HG03575 (cell line): ENCODE data around the gene ZNF692.
"Not testable (repeated sequence)": the region's sequence is repeated elsewhere in the genome, so short reads cannot be mapped to it uniquely, and the experiment has no call there.

Experiments used
- ATAC-seq: cut with Tn5 transposase; IDR thresholded peaks from one replicate; pipeline ENCODE4 v1.9.1; 2021; ENCODE audit not compliant: unreplicated experiment, insufficient number of reproducible peaks, low FRiP score; ENCODE audit errors: extremely low read depth

Gene ZNF692

DNA sequence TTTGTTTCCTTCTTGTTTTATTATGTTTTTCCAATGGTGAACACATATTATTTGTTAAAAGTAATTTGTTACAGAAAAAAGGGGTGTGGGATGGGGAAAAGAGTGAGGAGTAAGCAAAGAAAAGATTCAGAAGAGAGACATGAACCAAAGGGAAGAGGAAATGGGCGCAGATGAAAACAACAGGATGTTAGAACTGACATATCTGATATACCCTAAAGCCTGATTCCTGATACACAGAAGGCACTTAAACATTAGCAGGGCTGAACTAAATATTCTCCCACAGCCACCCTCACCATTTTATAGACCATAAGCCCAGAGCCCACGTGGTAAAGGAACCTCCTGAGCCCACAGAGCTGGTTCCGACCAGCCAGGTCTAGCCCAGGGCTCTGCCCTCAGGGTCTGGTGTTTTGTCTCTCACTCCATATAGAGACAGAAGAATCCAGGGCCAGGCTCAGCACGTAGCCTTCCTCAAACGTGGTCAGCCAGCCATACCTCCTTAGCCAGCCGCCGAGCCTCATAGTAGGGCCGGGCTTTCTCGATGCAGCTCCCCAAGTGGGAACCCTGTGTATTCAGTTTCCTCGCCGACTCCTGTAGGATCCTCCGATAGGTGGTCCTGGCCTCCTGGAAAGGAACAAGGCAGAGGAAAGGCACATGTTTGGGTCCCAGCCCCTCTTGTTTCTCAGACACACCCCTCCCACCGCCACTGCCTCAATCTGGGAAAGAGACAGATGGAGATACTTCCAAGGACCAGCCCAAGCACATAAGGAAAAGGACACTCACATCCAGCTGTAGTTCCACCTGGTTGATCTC lies 42.6 kb downstream of the ZNF692 start:
- ATAC-seq = no peak

GRCh38 chr1:248815407-248816034 lies 43.4 kb downstream of the ZNF692 start:
- ATAC-seq = no peak

- ATAC-seq = no peak
Measured at GRCh38 chr1:248814351-248814750, 44.5 kb downstream of the ZNF692 start.

- no peak for ATAC-seq
Measured at GRCh38 chr1:248813546-248813945, 45.3 kb downstream of the ZNF692 start.

DNA sequence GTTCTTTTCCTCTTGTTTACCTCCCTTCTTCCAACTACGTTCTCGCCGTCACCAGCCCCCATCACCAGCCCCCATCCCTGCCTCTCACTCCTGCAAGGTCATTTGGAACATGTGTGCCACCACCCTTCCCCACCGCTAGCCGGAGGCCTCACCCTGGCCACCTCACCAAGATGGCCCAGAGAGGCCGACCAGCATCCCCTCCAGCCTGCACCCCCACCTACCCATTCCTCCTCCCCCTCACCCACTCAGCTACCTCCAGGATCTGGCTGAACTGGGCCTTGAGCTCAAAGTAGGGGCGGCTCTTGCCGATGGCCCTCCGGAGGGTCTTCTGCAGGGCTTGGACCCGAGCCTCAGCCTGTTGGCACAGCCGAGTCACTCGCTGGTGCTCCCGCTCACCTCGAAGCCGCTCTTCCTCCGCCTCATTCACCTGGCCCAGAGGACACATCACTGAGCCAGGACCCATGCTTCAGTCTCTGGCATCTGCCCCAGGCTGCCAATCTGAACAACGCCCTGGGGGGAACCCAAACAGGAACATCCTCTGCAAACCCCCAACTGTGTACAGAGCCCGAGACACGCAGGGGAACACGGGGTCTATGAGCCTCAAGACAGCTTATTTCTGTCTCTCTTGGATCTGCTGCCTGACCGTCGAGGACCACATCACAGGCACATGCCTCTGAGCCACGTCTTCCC lies 46.0 kb downstream of the ZNF692 start:
- ATAC-seq = no peak

DNA sequence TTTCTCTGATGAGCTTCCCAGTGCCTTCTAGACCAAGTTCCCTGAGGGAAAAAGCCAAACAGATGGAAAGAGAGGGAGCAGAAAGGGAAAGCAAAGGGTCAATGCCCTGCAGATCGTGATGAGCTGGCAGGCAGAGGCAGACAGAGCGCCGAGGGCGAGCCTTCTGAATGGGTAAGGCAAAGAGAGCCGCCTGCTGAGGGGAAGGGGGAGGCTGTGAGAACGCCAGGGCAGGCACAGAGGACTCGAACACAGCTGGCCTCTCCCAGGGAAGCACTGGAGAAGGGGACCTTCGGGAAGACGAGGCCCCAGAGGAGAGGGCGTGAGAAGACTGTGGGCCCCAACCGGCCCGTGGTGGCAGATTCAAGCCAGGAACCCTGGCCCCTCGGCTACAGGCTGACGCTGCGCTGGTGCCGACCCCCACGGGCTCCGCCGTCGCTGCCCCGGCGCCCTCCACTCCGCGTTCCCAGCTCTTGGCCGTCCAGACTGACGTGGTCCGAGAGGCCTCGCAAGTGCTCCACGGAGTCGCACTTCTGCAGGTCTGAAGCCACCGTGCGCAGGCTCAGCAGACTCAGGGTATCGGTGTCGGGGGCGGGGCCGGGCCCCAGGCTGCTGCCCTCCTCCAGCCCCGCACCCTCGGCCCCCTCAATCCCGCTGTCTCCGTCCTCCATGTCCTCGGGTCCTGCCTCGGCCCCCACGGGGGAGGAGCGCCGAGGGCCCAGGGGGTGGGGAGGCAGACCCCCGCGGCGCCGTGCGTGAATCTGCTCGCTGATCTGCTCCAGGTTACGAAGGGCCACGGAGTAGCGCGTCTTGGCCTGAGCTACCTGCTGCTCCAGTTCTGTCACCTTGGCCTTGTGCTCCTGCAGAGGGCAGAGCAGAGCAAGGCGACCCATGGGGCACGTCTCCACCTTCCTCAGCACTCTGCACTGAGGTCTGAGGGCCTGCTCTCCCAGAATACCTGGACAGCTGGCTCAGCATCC lies 47.1 kb downstream of the ZNF692 start:
- ATAC-seq = no peak

GRCh38 chr1:248810727-248811513 lies 48.0 kb downstream of the ZNF692 start:
- ATAC-seq = no peak

DNA sequence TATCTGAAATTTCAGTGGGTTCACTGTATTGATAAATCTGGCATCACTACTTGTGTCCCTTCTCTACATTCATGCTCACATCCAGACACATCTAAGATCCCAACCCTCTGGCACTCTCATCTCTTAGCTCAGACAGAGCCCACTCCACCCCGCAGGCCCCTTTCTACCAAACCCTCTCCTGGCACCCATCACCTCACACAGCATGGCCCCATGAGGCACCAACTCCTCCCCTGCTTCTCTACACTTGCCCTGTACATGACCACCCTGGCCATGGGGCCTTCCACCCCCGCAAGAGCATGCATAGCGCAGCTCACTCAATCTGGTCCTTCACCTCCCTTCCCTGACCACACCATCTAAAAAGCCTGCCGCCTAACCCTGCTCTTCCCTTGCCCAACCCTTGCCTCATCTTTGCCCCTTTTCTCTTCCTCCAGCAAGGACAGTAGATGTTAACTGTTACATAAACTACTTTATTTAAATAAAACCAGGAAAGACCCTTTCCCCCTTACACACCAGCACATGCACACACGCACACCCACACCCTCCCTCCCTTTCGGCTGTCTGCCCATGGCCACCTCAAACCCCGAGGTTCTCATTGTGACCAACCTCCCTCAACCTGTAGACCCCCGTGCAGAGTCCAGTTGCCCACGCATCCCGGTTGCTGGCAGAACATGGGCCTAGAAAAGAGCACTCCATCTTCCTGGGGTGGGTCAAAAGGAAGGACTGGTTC lies 48.7 kb downstream of the ZNF692 start:
- no peak for ATAC-seq

- no peak for ATAC-seq
Measured at GRCh38 chr1:248808876-248809275, 50.0 kb downstream of the ZNF692 start.

DNA sequence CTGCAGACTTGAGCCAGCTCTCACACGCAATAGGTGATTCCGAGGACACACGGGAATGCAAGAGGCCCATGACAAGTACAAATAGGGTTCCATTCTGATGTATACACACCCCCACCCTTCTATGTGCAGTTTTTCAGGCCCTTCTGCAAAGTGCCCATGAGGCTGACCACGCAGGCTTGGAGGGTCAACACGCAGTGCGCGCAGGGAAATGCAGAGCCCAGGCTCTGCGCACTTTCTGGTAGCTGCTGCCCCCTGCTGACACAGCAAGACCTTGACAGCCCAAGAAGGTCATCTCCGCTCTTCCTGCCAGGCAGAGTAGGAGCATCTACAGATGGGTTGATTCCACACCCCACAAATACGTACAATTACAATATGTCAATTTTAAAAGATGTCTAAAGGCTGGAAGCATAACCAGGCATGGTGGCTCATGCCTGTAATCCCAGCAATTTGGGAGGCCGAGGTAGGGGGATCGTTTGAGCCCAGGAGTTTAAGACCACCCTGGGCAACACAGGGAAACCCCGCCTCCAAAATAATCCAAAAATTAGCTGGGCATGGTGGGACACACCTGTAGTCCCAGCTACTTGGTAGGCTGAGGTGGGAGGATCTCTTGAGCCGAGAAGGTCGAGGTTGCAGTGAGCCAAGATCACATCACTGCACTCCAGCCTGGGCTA lies 51.7 kb downstream of the ZNF692 start:
- ATAC-seq = peak; percentile 34

- no peak for ATAC-seq
Measured at GRCh38 chr1:248805876-248806275, 53.0 kb downstream of the ZNF692 start.

- peak; percentile 80 for ATAC-seq
Measured at GRCh38 chr1:248804771-248805681, 53.9 kb downstream of the ZNF692 start.

GRCh38 chr1:248803501-248803900 lies 55.4 kb downstream of the ZNF692 start:
- not testable (repeated sequence) for ATAC-seq

GRCh38 chr1:248802454-248802853 lies 56.4 kb downstream of the ZNF692 start:
- ATAC-seq = no peak

DNA sequence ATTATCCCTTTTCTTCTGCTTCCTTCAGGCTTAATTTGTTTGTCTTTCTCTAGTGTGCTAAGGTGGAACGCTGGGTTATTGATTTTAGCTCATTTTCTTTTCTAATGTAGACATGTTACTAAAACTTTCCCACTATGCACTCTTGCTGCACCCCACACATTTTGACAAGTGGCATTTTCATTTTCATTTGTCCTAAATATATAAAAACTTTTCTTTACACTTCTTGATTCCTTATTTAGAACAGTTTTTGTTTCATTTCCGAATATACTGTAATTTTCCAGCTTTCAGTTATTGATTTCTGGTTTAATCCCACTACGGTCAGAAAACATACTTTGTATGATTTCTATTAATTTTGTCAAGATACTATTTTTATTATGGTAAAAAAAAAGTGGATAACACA lies 58.4 kb downstream of the ZNF692 start:
- no peak for ATAC-seq
